Neuronal stem cell (in vitro differentiated cells): ENCODE results near the gene MAVS.

ENCODE experiments used
- DNase-seq: peaks from one replicate; pipeline ENCODE4 v3.0.0-alpha.2; 2013; ENCODE audit warnings: low spot score
- H2AFZ ChIP-seq: one replicate; pipeline ENCODE4 v1.6.1; 2013; ENCODE audit warnings: mild to moderate bottlenecking, low read length, inconsistent platforms
- H2AK5ac ChIP-seq: 2 replicates; pipeline ENCODE4 v1.6.1; 2013; ENCODE audit warnings: low read depth, mild to moderate bottlenecking, inconsistent platforms, low read length, moderate library complexity, mixed read lengths
- H2BK120ac ChIP-seq: 2 replicates; pipeline ENCODE4 v1.6.1; 2013; ENCODE audit warnings: low read depth, mild to moderate bottlenecking, inconsistent platforms, low read length, moderate library complexity, mixed read lengths
- H2BK12ac ChIP-seq: one replicate; pipeline ENCODE4 v1.6.1; 2013; ENCODE audit warnings: low read length, inconsistent platforms
- H2BK15ac ChIP-seq: 2 replicates; pipeline ENCODE4 v1.6.1; 2013; ENCODE audit warnings: mild to moderate bottlenecking, low read length, inconsistent platforms, mixed read lengths
- H2BK5ac ChIP-seq: one replicate; pipeline ENCODE4 v1.6.1; 2013; ENCODE audit warnings: inconsistent platforms, mild to moderate bottlenecking, low read length, moderate library complexity
- H3K14ac ChIP-seq: one replicate; pipeline ENCODE4 v1.6.1; 2013; ENCODE audit warnings: low read length, inconsistent platforms
- H3K18ac ChIP-seq: 2 replicates; pipeline ENCODE4 v1.6.1; 2013; ENCODE audit warnings: low read length, inconsistent platforms
- H3K23ac ChIP-seq: 2 replicates; pipeline ENCODE4 v1.6.1; 2013; ENCODE audit warnings: low read depth, mild to moderate bottlenecking, mixed read lengths, low read length, inconsistent platforms; ENCODE audit not compliant: poor library complexity
- H3K27ac ChIP-seq: replicated peaks from 3 replicates; pipeline ENCODE4 v1.5.1; 2013; ENCODE audit warnings: low read length, inconsistent platforms
- H3K27me3 ChIP-seq, 3 experiments: 2 replicates each; pipeline ENCODE4 v1.6.1; 2013; ENCODE audit warnings: low read length in 3 of 3, mild to moderate bottlenecking in 2 of 3, inconsistent platforms in 1 of 3, low read depth in 1 of 3, mixed read lengths in 1 of 3, moderate library complexity in 1 of 3; ENCODE audit not compliant: control insufficient read depth in 3 of 3, insufficient read depth in 3 of 3
- H3K36me3 ChIP-seq, 2 donors: replicated peaks in 1 of 2; 2 replicates each; pipeline ENCODE4 v1.6.1; 2013; ENCODE audit warnings: low read length in 2 of 2; ENCODE audit not compliant: control insufficient read depth in 2 of 2, insufficient read depth in 2 of 2
- H3K4ac ChIP-seq: 2 replicates; pipeline ENCODE4 v1.6.1; 2013; ENCODE audit warnings: inconsistent platforms, mild to moderate bottlenecking, low read length, moderate library complexity
- H3K4me1 ChIP-seq, 2 donors: 1 replicate in 1 of 2; 2 replicates in 1 of 2; pipeline ENCODE4 v1.6.1; 2013; ENCODE audit warnings: low read length in 2 of 2, low read depth in 1 of 2; ENCODE audit not compliant: control insufficient read depth in 2 of 2, insufficient read depth in 1 of 2
- H3K4me2 ChIP-seq: one replicate; pipeline ENCODE4 v1.6.1; 2013; ENCODE audit warnings: mild to moderate bottlenecking, low read length, inconsistent platforms; ENCODE audit not compliant: insufficient read depth, poor library complexity, severe bottlenecking
- H3K4me3 ChIP-seq, 2 donors: 2 replicates each; pipeline ENCODE4 v1.5.1; 2013; ENCODE audit warnings: low read length in 2 of 2, mild to moderate bottlenecking in 2 of 2, inconsistent platforms in 1 of 2, moderate library complexity in 1 of 2
- H3K79me1 ChIP-seq: one replicate; pipeline ENCODE4 v1.6.1; 2013; ENCODE audit warnings: low read depth, mild to moderate bottlenecking, inconsistent platforms, low read length, moderate library complexity
- H3K9ac ChIP-seq: one replicate; pipeline ENCODE4 v1.6.1; 2013; ENCODE audit warnings: mild to moderate bottlenecking, low read depth, low read length, inconsistent platforms; ENCODE audit not compliant: poor library complexity
- H3K9me3 ChIP-seq, 2 donors: replicated peaks in 1 of 2; 2 replicates each; pipeline versions ENCODE3 to v1.6.1; 2013; ENCODE audit warnings: low read length in 2 of 2, mild to moderate bottlenecking in 2 of 2, inconsistent platforms in 1 of 2, low read depth in 1 of 2, mixed read lengths in 1 of 2, moderate library complexity in 1 of 2; ENCODE audit not compliant: control insufficient read depth in 2 of 2, insufficient read depth in 1 of 2
- H4K8ac ChIP-seq: one replicate; pipeline ENCODE4 v1.6.1; 2013; ENCODE audit warnings: low read depth, mild to moderate bottlenecking, inconsistent platforms, low read length, moderate library complexity
- H4K91ac ChIP-seq: one replicate; pipeline ENCODE4 v1.6.1; 2013; ENCODE audit warnings: low read length, low read depth, mild to moderate bottlenecking, inconsistent platforms; ENCODE audit not compliant: poor library complexity
- WGBS, 2 donors: extraction: QIAGEN DNeasy Blood & Tissue Kit; methylation state at CpG; one replicate each; pipeline ENCODE4 v1.1.7; 2013; ENCODE audit warnings: missing lambda C conversion rate in 2 of 2, mixed read lengths in 1 of 2; ENCODE audit not compliant: insufficient read length in 2 of 2, insufficient replicate concordance in 1 of 2; ENCODE audit errors: extremely low coverage in 2 of 2; 5-methylcytosine and 5-hydroxymethylcytosine counted together

Gene MAVS

DNA sequence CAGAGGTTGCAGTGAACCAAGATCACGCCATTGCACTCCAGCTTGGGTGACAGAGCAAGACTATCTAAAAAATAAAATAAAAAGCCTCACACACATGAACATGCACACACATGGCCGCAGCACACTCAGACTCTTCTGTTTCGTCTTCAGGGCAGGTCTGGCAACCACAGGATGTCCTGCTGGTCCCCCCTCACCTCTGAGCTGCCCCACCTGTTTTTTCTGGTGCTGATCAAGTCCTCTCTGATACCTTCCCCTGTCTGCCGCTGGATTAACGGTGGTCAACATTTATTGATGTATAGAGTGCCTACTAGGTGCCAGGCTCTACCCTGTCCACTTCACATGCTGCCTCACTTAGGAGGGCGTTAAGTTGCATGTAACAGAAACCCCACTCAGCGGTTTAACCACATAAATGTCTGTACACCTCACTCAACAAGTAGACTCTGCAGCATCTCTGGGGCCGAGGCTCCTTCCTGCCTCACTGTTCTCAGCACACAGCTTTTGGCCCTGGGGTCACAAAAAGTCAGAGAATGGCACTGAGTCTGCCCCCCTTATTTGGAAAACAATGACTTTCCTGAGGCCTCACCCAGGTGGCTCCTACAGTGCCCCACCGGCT, 30.8 kb upstream of the MAVS start:
- no peak overlapping the region for H2AK5ac ChIP-seq
- no peak overlapping the region for H3K4me3 ChIP-seq
- H3K23ac ChIP-seq: no peak overlapping the region
- no peaks in the 10 kb centered on the region for H3K79me1 ChIP-seq
- no peak overlapping the region for H2BK120ac ChIP-seq
- no peak overlapping the region for H2BK5ac ChIP-seq
- no CpG with 5 or more reads among the region's 9 CpGs for WGBS, 2 donors
- H2BK12ac ChIP-seq: no peak overlapping the region
- no peak overlapping the region for H3K4me2 ChIP-seq
- H2AFZ ChIP-seq: peak overlapping the region; percentile 66
- no peak for DNase-seq
- H3K9ac ChIP-seq: no peak overlapping the region
- H3K27ac ChIP-seq: no peak overlapping the region
- no peaks in the 10 kb centered on the region for H3K27me3 ChIP-seq
- H3K9me3 ChIP-seq: no peaks in the 10 kb centered on the region
- peaks cover 7 to 13% of the 10 kb centered on the region in 2 donors for H3K4me1 ChIP-seq
- H3K14ac ChIP-seq: no peak overlapping the region
- peak overlapping the region; percentile 20 for H4K91ac ChIP-seq
- H2BK15ac ChIP-seq: no peak overlapping the region
- H3K18ac ChIP-seq: no peak overlapping the region
- H4K8ac ChIP-seq: no peak overlapping the region
- H3K4ac ChIP-seq: no peak overlapping the region
- H3K36me3 ChIP-seq: no peaks in the 10 kb centered on the region

DNA sequence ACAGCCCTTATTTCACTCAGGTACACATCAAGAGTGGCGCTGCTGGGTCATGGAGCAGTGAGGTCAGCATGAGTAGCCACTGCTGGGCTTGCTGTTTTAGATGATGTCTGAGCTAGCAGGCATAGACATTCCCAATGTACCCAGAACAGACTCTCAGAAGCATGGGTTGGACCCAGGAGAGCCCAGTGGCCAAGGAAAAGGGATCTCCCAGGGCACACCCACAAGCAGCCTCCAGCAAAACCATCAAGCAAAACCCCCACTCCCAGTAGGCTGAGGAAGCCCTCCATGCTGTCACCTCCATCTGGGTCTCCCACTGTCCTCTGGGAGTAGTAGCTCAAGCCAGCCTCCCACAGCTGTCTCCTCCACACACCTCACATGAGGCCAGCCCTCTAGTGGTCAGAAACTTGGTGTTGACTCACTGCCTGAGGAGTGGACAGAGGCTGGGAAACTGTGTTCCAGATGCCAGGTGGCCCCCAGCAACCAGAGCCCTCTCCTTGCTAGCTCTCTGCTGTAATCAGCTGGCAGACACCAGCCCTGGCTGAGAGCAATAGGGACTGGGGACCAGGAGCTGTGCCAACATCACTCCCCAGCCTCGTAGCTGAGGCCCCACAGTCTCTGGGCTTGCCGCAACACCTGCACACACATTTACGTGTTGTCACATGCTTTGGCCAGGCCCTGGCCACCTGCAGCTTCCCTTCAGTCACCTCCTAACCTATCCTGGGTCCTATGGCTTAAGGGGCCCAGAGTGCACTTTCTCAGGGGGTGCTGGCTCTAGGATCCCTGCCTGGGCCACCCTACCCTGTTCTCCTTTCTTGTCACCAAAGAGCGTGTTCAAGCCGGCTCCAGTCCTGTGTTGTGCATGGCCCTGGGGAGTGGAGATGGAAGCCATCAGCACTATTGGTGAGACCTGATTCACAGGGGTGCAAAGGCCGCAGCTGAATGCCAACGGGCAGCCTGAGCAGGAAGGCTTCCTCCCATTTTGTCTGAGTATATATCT, 28.2 kb upstream of the MAVS start:
- Histone ChIP-seq H2AFZ (peak overlapping the region; percentile 39), H2BK12ac (peak overlapping the region; percentile 33), H2BK120ac (peak overlapping the region; percentile 32), H3K18ac (peak overlapping the region; percentile 35), H3K36me3 (peaks cover 0 to 14% of the 10 kb centered on the region in 2 donors), H3K27ac (no peak overlapping the region), H3K23ac (peak overlapping the region; percentile 18), H3K79me1 (peaks cover 3% of the 10 kb centered on the region), H3K9me3 (no peaks in the 10 kb centered on the region), H3K27me3 (no peaks in the 10 kb centered on the region), H3K4me2 (no peak overlapping the region), H2BK15ac (peak overlapping the region; percentile 20), H2BK5ac (no peak overlapping the region), H3K4me3 (no peak overlapping the region), H4K91ac (no peak overlapping the region), H3K4ac (peak overlapping the region; percentile 46), H3K14ac (no peak overlapping the region), H3K9ac (no peak overlapping the region), H3K4me1 (peaks cover 7 to 11% of the 10 kb centered on the region in 2 donors), H4K8ac (no peak overlapping the region), H2AK5ac (peak overlapping the region; percentile 67)
- DNase-seq: no peak
- no CpG with 5 or more reads among the region's 8 CpGs for WGBS, 2 donors

DNA sequence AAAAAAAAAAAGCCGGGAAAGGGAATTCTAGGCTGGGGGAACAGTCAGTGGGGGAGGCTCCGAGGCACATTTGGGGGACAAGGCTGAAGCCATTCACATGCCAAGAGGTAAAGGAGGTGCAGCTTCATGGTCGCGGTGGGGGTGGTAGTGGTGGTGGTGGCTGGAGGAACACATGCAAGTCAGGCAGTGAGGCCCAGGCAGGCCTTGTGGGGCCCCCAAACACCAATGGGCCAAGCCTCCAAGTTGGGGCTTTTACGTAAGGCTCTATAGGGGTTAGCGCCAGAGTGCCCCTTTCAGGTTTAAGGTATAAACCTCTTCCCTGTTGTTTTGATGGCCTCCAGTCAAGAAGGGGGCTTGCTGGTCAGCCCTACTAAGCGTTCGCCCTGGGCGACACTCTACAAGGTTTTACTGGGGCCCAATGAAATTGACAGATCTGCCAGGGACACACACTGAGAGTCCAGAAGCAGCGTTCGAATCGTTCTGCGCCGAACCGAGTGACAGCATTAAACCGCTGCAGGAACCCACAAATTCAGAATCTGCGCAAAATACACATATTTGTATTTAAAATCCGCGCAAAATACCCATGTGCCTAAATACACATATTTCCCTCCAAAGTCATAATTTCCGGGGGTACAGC, 27.1 kb upstream of the MAVS start:
- Histone ChIP-seq H3K4me3 (peak overlapping the region; percentile 94 to 99), H4K8ac (no peak overlapping the region), H4K91ac (no peak overlapping the region), H3K9me3 (no peaks in the 10 kb centered on the region), H2BK15ac (no peak overlapping the region), H3K27me3 (no peaks in the 10 kb centered on the region), H3K4me1 (peaks cover 7 to 11% of the 10 kb centered on the region in 2 donors), H2BK5ac (no peak overlapping the region), H2AK5ac (peak overlapping the region; percentile 67), H3K4me2 (peak overlapping the region; percentile 60), H3K14ac (no peak overlapping the region), H3K23ac (peak overlapping the region; percentile 100), H2BK12ac (no peak overlapping the region), H2AFZ (peak overlapping the region; percentile 100), H3K27ac (peak overlapping the region; percentile 96), H3K18ac (peak overlapping the region; percentile 1), H3K79me1 (peaks cover 3% of the 10 kb centered on the region), H3K36me3 (peaks cover 6 to 24% of the 10 kb centered on the region in 2 donors), H3K9ac (peak overlapping the region; percentile 99), H2BK120ac (no peak overlapping the region), H3K4ac (no peak overlapping the region)
- DNase-seq: no peak
- WGBS, 2 donors: no CpG with 5 or more reads among the region's 20 CpGs
